Embryonic facial prominence (tissue), 1 donor: ENCODE results near the gene LMOD3.

Experiments
- DNase-seq: peaks from one replicate; pipeline ENCODE4 v3.0.0-alpha.2; 2016; ENCODE audit errors: extremely low spot score

Gene LMOD3

DNA sequence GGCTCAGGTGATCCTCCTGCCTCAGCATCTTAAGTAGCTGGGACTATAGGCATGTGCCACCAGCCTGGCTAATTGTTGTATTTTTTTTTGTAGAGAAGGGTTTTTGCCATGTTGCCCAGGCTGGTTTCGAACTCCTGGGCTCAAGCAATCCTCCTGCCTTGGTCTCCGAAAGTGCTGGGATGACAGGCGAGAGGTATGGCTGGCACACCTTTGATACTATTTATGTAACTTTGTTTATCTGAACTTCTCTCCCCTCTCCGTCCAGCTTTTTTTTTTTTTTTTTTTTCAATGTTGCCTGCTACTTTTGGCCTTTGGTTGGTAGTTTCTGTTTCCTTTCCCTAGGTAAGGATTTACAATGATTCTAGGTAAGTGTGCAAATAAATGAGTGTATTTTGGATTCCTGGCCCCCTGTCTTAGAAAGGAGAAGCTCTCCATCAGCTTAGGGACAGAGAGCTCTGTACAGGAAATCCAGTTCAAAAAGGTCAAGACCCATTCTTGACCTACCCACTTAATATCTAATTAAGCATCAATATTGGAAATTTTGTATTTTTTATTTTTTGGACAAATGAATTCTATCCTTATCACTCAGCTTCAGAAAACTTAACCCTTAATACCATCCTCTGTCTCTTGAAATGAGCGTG is 30.9 kb downstream of the LMOD3 start:
- DNase-seq, result no peak

DNA sequence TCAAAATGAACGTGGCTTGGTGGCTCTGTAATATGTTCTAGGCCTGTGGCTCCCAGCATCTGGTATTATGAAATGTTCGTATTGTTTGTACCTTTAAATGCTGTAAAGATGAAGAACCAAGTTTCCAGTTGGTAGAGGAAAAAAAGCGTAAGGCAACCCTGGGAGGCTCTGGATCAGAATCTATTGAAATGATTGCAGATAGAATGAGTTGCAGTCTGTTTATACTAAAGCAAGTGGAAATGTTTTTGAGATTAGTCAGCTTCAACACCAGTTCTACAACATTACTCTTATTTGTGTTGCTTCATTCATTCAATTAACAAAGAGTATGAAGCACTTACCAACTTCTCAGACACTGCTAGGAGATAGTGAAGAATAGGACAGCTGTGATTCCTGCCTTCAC is 32.4 kb downstream of the LMOD3 start:
- no peak for DNase-seq

DNA sequence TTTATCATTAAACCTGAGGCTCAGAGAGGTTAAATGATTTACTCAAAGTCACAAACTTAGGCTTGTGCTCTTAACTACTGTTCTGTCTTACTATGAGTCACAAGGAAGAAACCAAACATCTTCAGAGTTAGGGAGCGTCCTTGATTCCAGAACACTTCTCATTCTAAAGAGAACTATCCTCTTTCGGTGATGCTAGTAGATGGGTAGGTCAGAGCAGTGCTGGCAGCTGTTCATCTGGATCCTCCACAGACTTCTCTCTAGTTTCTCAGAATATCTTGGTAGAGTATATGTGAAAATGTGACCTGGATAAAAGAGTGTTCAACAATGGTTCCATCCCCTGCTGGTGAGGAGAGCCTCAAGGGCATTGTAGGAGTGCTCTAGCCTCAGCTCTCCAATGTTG is 34.3 kb downstream of the LMOD3 start:
- DNase-seq, result no peak

DNA sequence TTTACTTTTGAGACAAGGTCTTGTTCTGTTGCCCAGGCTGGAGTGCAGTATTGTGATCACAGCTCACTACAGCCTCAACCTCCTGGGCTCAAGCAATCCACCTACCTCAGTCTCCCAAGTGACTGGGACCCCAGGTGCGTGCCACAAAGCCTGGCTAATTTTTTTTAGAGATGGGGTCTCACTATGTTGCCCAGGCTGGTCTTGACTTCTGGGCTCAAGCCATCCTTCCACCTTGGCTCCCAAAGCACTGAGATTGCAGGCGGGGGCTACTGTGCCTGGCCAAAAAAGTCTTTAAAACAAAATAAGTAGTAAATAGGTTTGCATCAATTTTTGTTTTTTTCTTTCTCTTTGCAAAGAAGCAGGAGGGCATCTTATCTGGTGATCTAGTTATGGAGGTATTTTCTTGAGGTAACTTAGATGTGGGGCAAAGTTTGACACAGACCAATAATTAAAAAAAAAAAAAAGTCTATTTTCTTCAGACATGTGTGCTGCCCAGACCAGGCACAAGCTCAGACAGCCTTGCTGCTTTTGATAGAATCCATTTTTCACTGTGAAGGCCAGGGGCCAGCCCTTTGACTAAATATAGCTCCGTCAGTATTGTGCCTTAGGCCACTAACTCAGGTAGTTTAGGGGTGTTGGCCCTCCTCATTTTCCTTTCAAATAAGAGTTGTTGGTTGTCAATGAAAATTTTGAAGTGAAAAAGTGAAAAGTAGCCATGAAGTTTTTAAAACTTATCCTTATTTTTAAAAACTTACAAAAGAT is 35.2 kb downstream of the LMOD3 start:
- DNase-seq, result no peak

DNA sequence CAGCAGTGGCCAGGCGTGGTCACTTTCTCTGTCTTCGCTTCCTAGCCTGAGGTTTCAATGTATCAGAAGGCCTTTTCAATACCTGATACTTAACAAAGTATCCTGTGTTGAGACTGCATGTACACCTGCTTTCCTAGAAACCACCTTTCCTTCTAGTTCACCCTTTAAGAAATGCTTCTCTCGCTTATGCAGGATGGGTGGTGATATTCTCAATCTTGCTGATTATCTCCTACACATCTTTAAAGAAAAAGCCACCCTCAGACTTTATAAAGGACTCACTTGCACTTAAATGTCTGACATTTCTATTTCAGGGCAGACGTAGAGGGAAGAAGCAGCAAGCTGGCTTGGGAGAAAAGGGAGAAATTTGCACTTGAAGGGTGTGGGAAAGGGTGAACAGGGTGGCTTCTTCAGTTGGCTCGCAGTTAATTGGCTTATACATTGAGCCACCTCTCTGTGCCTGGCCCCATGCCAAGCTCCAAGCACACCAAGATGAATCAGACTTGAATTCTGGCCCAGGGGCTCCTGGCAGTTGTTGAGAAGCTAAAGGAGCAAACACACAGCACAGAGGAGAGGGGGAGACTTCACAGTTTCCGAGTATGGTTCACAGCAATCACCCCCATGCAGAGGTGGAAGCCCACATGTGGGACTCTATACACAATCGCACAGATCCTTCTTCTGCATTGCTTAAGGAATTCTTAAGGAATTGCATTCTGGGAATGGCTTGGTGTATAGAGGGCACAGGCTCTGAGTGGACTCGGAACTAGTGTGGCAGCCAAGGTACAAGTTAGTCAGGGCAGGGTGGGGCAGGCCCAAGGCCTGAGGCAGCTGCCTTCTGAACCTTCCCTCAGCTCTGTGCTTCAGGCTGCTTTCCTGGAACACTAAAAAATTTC is 36.3 kb downstream of the LMOD3 start:
- DNase-seq, result no peak

GRCh38 chr3:69085168-69085832 is 37.1 kb downstream of the LMOD3 start:
- no peak for DNase-seq

- peak; percentile 88 for DNase-seq
Measured at GRCh38 chr3:69084326-69085167, 37.8 kb downstream of the LMOD3 start, which contains the start of gene ARL6IP5. Gene ARL6IP5 (plus strand): TSS chr3:69084937. CDS start chr3:69085048, 111 bp downstream.

GRCh38 chr3:69082805-69083204 is 39.6 kb downstream of the LMOD3 start:
- no peak for DNase-seq

DNA sequence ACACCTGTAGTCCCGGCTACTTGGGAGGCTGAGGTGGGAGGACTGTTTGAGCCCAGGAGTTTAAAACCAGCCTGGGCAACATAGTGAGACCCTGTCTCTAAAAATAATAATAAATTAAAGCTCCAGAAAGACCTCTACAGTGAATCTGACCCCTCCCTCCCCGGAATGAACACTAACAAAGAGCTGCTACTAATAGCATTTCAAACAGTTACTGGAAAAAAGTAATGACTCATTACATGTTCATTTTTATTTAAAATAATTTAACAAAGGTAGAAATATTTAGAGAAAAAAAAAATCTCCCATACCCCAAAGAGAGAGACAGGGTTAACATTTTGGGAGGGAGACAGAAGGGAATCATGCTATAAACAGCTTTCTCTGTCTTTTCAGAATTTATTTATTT is 40.0 kb downstream of the LMOD3 start:
- DNase-seq, result no peak

DNA sequence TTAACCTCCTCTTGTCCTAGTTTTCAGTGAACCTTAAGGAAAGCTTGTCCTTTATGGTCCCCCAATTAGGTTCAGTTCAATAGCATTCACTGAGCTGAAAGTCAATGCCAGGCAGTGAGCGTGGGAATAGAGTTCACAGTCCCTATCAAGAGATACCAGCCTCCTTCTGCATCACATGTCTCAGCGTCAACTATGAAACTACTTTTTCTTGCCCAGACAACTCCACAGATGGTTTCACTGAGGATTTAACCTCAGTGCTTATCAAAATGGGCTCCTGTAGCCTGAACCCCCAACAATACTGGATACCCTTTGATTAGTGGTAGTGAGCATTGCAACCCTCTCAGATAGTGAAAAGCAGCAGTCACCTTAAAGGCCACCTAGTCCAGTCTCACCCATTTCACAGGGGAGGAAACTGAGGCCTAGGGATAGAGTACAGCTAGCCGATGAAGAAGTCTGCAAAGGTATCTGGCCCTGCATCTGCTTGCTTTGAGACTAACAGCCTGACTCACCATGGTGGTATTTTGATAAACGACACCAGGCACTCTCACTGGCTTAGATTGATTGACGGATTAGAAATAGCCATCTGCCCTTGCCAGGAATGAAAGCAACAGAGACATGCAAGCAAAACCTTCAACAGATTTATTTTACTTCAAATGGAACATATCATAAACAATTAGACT is 40.7 kb downstream of the LMOD3 start:
- DNase-seq, result no peak

- DNase-seq, result peak; percentile 90
Measured at GRCh38 chr3:69080233-69080920, 42.0 kb downstream of the LMOD3 start, which contains the start of gene UBA3. Gene UBA3 (minus strand): TSS chr3:69080365. CDS start chr3:69080353, 12 bp downstream.

- no peak for DNase-seq
Measured at GRCh38 chr3:69079269-69080159, 42.9 kb downstream of the LMOD3 start.

DNA sequence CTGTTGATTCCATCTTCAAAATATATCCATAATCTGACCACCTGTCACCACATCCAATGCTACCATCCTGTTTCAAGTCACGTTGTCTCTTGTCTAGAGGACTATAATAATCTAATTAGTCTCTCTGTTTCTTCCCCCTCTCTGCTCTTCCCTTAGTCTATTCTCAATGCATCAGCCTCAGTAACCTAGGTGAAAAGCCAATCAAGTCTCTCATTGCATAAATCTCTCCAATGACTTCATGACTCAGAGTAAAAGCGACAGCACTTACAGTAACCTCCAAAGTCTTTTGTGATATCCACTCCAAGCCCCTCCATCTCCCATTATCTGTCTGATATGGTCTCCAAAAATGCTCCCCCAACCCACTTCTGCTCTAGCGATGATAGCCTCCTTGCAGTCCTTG is 49.5 kb downstream of the LMOD3 start:
- DNase-seq, result no peak

DNA sequence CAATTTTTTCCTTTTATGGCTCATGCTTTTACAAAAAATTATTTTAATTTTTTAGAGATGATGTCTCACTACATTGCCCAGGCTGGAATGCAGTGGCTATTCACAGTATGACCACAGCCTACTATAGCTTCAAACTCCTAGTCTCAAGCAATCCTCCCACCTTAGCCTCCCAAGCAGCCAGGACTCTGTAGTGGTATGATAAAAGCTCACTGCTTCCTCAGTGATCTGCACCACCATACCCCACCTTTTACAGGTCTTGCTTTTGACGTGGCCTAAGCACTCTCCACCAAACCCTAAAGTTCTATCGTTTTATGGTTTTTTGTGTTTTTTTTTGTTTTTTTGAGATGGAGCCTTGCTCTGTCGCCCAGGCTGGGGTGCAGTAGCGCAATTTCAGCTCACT is 56.3 kb downstream of the LMOD3 start:
- no peak for DNase-seq

GRCh38 chr3:69065318-69065964 is 57.0 kb downstream of the LMOD3 start:
- no peak for DNase-seq

DNA sequence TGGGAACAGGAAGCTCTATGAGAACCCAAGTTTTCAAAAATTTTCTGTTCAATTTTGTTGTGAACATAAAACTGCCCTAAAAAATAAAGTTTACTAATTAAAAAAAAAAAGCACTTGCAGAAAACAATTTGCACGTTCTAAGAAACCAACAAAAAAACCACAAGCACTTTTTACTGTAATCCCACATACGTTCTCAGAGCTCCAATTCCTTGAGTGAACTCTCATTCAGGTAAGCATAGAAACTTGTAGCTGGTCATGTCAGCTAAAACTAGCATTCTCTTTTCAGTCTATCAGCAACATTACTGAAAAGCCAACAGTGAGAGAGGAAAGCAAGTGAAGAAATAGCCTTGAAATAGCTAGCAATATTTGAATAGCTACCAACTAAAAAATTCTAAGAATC is 58.8 kb downstream of the LMOD3 start:
- no peak for DNase-seq

- DNase-seq, result no peak
Measured at GRCh38 chr3:69059688-69060087, 62.7 kb downstream of the LMOD3 start.

DNA sequence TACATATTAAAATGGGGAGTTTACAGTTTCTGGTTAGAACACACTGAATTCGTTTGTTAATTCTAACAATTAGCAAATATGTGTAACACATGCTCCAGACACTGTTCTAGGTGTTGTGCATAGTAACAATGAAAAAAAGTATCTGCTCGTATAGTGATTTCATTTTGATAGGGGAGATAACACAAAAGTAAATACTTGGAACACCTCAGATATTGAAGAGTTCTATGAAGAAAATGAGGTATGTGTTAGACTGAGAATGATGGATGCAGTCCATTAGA is 63.5 kb downstream of the LMOD3 start:
- DNase-seq, result no peak
